Measurements from ENCODE around the gene INIP. TPM values are rescaled to one million over a fixed set of nuclear protein-coding genes. Genes with fewer than 3 reads are reported as not detected.

INIP gene
- total and polyA plus RNA-seq, 2 of the 13 experiments (the other 11 are each of a cell fraction or from before 2014, with no cell fraction given), result 13.6 to 28.6 TPM

GRCh38 chr9:112647596-112647995, 70.3 kb downstream of the INIP start:
- no peaks in the 10 kb centered on the region for H3K27me3 ChIP-seq (ENCODE audit: control insufficient read depth in 1 of 2, insufficient read depth in 2 of 2, low read length in 2 of 2)
- H3K9me3 ChIP-seq (ENCODE audit: low read length), result no peaks in the 10 kb centered on the region
- no peaks in the 10 kb centered on the region for H3K79me2 ChIP-seq (ENCODE audit: insufficient read depth, low read length)
- H3K36me3 ChIP-seq (replicated peaks in 1 of 2; ENCODE audit: control insufficient read depth in 1 of 2, insufficient read depth in 2 of 2, low read length in 2 of 2), result peaks cover 0 to 20% of the 10 kb centered on the region in 2 experiments; a peak in 3 of 5 replicates
- H3K9ac ChIP-seq (ENCODE audit: insufficient read depth, low read depth, low read length), result no peak overlapping the region
- ATAC-seq (no peak), FAIRE-seq (no peak), DNase-seq (ENCODE audit: low spot score) (no peak)
- 96% methylated on average over 3 of the region's 3 CpGs for WGBS (ENCODE audit: low lambda C conversion rate)
- no peak overlapping the region for H3K4me3 ChIP-seq (replicated peaks in 1 of 3; ENCODE audit: insufficient read depth in 1 of 3, low read depth in 2 of 3, low read length in 3 of 3)
- ChIA-PET POLR2A (no interaction called here), CTCF (ENCODE audit: low intra/inter-chr PET ratio, low total read pairs) (no interaction called here)
- intact Hi-C loops (cut with micrococcal nuclease; ENCODE audit: unreplicated experiment), result no loop called here
- TF ChIP-seq RERE (CRISPR knock-in tag; IDR thresholded peaks at IDR 0.05; ENCODE audit: low read depth), result no peak
- H4K20me1 ChIP-seq (ENCODE audit: insufficient read depth, low read length), result no peaks in the 10 kb centered on the region
- no peaks in the 10 kb centered on the region for H3K4me1 ChIP-seq (ENCODE audit: insufficient read depth, low read length)
- no peak overlapping the region for H2AFZ ChIP-seq (ENCODE audit: low read length)
- BruUV-seq (replicated peaks), result no TSS peak
- in situ Hi-C loops (cut with HindIII; ENCODE audit: extremely low pct_ligation_motif_present, low pct_unique_long_range_greater_than_20kb), result no loop called here
- H3K27ac ChIP-seq (ENCODE audit: extremely low read length, insufficient read depth, low read length), result no peak overlapping the region
- H3K4me2 ChIP-seq (ENCODE audit: low read depth, low read length), result no peak overlapping the region

- H3K36me3 ChIP-seq (replicated peaks in 1 of 2; ENCODE audit: control insufficient read depth in 1 of 2, insufficient read depth in 2 of 2, low read length in 2 of 2), result peaks cover 5 to 15% of the 10 kb centered on the region in 2 experiments; a peak in 4 of 5 replicates
- H3K9ac ChIP-seq (ENCODE audit: insufficient read depth, low read depth, low read length), result no peak overlapping the region
- FAIRE-seq (no peak), ATAC-seq (no peak), DNase-seq (ENCODE audit: low spot score) (no peak)
- H4K20me1 ChIP-seq (ENCODE audit: insufficient read depth, low read length), result no peaks in the 10 kb centered on the region
- H3K4me2 ChIP-seq (ENCODE audit: low read depth, low read length), result no peak overlapping the region
- no peaks in the 10 kb centered on the region for H3K79me2 ChIP-seq (ENCODE audit: insufficient read depth, low read length)
- no TSS peak for BruUV-seq (replicated peaks)
- intact Hi-C loops (cut with micrococcal nuclease; ENCODE audit: unreplicated experiment) (no loop called here), in situ Hi-C loops (cut with HindIII; ENCODE audit: extremely low pct_ligation_motif_present, low pct_unique_long_range_greater_than_20kb) (no loop called here)
- H3K27me3 ChIP-seq (ENCODE audit: control insufficient read depth in 1 of 2, insufficient read depth in 2 of 2, low read length in 2 of 2), result no peaks in the 10 kb centered on the region
- H3K4me1 ChIP-seq (ENCODE audit: insufficient read depth, low read length), result no peaks in the 10 kb centered on the region
- ChIA-PET CTCF (ENCODE audit: low intra/inter-chr PET ratio, low total read pairs) (no interaction called here), POLR2A (no interaction called here)
- no peak overlapping the region for H3K4me3 ChIP-seq (replicated peaks in 1 of 3; ENCODE audit: insufficient read depth in 1 of 3, low read depth in 2 of 3, low read length in 3 of 3)
- H3K9me3 ChIP-seq (ENCODE audit: low read length), result no peaks in the 10 kb centered on the region
- WGBS (ENCODE audit: low lambda C conversion rate), result 95% methylated on average over 3 of the region's 3 CpGs
- H3K27ac ChIP-seq (ENCODE audit: extremely low read length, insufficient read depth, low read length), result no peak overlapping the region
- no peak overlapping the region for H2AFZ ChIP-seq (ENCODE audit: low read length)
- TF ChIP-seq ZNF691 (CRISPR knock-in tag; IDR thresholded peaks at IDR 0.05; ENCODE audit: borderline replicate concordance, low read depth) (no peak), ZNF619 (CRISPR knock-in tag; IDR thresholded peaks at IDR 0.05) (no peak), ZNF484 (CRISPR knock-in tag; IDR thresholded peaks at IDR 0.05; ENCODE audit: borderline replicate concordance, low read depth) (no peak), IRF2 (CRISPR knock-in tag; IDR thresholded peaks at IDR 0.05) (no peak), NR2C2 (CRISPR knock-in tag; IDR thresholded peaks at IDR 0.05; ENCODE audit: borderline replicate concordance) (no peak), ZMYM4 (CRISPR knock-in tag; IDR thresholded peaks at IDR 0.05) (no peak), FOXK2 (IDR thresholded peaks at IDR 0.05) (no peak)
- TF ChIP-seq, protein P1, sequence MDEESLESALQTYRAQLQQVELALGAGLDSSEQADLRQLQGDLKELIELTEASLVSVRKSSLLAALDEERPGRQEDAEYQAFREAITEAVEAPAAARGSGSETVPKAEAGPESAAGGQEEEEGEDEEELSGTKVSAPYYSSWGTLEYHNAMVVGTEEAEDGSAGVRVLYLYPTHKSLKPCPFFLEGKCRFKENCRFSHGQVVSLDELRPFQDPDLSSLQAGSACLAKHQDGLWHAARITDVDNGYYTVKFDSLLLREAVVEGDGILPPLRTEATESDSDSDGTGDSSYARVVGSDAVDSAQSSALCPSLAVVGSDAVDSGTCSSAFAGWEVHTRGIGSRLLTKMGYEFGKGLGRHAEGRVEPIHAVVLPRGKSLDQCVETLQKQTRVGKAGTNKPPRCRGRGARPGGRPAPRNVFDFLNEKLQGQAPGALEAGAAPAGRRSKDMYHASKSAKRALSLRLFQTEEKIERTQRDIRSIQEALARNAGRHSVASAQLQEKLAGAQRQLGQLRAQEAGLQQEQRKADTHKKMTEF (CRISPR knock-in tag; IDR thresholded peaks at IDR 0.05), result no peak
- TF ChIP-seq, protein P2, sequence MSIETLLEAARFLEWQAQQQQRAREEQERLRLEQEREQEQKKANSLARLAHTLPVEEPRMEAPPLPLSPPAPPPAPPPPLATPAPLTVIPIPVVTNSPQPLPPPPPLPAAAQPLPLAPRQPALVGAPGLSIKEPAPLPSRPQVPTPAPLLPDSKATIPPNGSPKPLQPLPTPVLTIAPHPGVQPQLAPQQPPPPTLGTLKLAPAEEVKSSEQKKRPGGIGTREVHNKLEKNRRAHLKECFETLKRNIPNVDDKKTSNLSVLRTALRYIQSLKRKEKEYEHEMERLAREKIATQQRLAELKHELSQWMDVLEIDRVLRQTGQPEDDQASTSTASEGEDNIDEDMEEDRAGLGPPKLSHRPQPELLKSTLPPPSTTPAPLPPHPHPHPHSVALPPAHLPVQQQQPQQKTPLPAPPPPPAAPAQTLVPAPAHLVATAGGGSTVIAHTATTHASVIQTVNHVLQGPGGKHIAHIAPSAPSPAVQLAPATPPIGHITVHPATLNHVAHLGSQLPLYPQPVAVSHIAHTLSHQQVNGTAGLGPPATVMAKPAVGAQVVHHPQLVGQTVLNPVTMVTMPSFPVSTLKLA (IDR thresholded peaks at IDR 0.05), result no peak
These were observed 75.8 kb downstream of the INIP start for GRCh38 chr9:112642126-112642525.
